DMS79 treated with DMSO at 0.1 percent for 48 hours (cell line): Measurements from ENCODE around the gene NAV3.

Source experiments
- DNase-seq: peaks from one replicate; lab custom pipeline; 2025; lab: John Stamatoyannopoulos, UW

NAV3 gene

GRCh38 chr12:78261901-78262300, 431.2 kb downstream of the NAV3 start:
- DNase-seq, result no peak
